Lower lobe of right lung (tissue), 2 donors: ENCODE results near the gene IGF2. TPM values are rescaled to one million over a fixed set of nuclear protein-coding genes. Genes with fewer than 3 reads are reported as not detected.

Source experiments
- ATAC-seq, 2 donors: fragments of 200-7000 bp; cut with Tn5 transposase; one replicate each; pipeline ENCODE4 v1.9.1; 2020 to 2022; ENCODE audit warnings: mild to moderate bottlenecking in 2 of 2, moderate library complexity in 2 of 2
- DNase-seq: peaks from one replicate; pipeline ENCODE4 v3.0.0-alpha.2; 2020
- H3K27ac ChIP-seq: fragments of 200-600 bp; one replicate; pipeline ENCODE4 v1.8.0; 2022
- H3K27me3 ChIP-seq: fragments of 200-600 bp; one replicate; pipeline ENCODE4 v1.8.0; 2022; ENCODE audit warnings: low read depth
- H3K36me3 ChIP-seq: fragments of 200-600 bp; one replicate; pipeline ENCODE4 v1.8.0; 2022; ENCODE audit warnings: mild to moderate bottlenecking
- H3K4me1 ChIP-seq: fragments of 200-600 bp; one replicate; pipeline ENCODE4 v1.8.0; 2022
- H3K4me3 ChIP-seq: fragments of 200-600 bp; one replicate; pipeline ENCODE4 v1.8.0; 2022; ENCODE audit warnings: mild to moderate bottlenecking
- H3K9me3 ChIP-seq: fragments of 200-600 bp; one replicate; pipeline ENCODE4 v1.8.0; 2022
- intact Hi-C: fragments of 100-400 bp; cut with DNase I; formaldehyde crosslinking; loops from one replicate; pipeline ENCODE4 v1.11.0; 2022
- total RNA-seq: library from RNA; stranded (reverse); fragmentation: NEBNext Ultra II Directional; extraction: Animal tissue kit (Norgen Biotek cat#: 25700); gene quantifications from one replicate; pipeline ENCODE4 v1.2.1, GENCODE V29; 2021
- TF ChIP-seq, protein P1 (sequence below): fragments of 200-600 bp; IDR thresholded peaks from one replicate; pipeline ENCODE4 v1.8.0; 2022; ENCODE audit warnings: antibody characterized with exemption, mild to moderate bottlenecking
- donor health status: DM: no; HTN: yes; CAD: no; lungs with severe emphysema.

The IGF2 gene
- total RNA-seq, 1 donor from 2014 or later: 33.9 TPM

- Histone ChIP-seq H3K27me3 (peaks cover 37% of the 10 kb centered on the region), H3K4me3 (no peak overlapping the region), H3K36me3 (no peaks in the 10 kb centered on the region), H3K4me1 (no peaks in the 10 kb centered on the region), H3K9me3 (no peaks in the 10 kb centered on the region), H3K27ac (no peak overlapping the region)
- DNase-seq (no peak), ATAC-seq (no peak)
- intact Hi-C loops: no loop called here
- TF ChIP-seq, protein P1, sequence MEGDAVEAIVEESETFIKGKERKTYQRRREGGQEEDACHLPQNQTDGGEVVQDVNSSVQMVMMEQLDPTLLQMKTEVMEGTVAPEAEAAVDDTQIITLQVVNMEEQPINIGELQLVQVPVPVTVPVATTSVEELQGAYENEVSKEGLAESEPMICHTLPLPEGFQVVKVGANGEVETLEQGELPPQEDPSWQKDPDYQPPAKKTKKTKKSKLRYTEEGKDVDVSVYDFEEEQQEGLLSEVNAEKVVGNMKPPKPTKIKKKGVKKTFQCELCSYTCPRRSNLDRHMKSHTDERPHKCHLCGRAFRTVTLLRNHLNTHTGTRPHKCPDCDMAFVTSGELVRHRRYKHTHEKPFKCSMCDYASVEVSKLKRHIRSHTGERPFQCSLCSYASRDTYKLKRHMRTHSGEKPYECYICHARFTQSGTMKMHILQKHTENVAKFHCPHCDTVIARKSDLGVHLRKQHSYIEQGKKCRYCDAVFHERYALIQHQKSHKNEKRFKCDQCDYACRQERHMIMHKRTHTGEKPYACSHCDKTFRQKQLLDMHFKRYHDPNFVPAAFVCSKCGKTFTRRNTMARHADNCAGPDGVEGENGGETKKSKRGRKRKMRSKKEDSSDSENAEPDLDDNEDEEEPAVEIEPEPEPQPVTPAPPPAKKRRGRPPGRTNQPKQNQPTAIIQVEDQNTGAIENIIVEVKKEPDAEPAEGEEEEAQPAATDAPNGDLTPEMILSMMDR: no peak
Observed at GRCh38 chr11:2182692-2183474, 43.7 kb upstream of the IGF2 start.

DNA sequence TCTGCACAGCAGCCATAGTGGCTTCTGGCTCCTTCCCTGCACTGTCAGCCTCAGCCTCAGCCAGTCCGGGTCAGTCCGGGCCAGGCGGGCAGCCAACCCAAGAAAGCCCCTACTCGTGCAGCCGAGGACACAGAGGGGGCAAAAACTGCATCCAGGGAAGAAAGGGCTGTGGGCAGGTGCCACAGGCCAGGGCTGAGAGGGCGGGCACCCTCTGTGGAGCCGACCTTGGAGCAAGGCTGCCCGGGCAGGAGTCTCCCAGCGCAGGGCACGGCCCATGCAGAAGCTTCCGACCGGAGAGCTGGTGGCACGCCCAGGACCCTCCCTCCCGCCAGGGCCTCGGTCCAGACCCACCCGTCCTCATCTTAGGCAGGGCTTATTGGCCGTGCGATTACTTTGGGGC lies 42.9 kb upstream of the IGF2 start:
- intact Hi-C loops: no loop called here

DNA sequence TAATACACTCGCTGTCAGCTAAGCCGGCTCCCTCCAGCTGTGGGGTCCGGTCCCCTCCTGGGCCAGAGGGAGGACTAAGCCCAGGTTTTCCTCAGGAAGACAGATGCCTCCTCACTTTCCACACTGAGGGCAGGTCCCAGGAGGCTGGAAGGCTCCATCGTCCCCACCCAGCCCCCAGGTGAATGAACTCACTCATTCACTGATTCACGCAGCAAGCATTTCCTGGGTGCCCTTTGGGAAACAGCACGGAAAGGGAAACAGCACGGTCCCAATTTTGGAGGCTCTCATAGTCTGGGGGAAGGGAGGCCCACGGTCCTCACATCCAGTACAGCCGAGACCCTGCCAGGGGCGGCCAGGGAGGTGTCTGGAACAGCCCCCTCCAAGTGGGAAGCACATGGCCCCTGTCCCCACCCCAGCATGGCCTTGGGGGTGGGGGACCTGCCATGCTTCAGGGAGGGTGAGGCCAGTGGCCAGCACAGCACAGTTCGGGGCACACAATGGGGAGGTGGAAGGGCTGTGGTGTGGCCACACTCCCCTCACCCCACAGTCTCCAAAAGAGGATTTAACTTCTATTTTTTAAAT lies 41.7 kb upstream of the IGF2 start:
- Histone ChIP-seq H3K27me3 (peaks cover 30% of the 10 kb centered on the region), H3K4me3 (no peak overlapping the region), H3K9me3 (no peaks in the 10 kb centered on the region), H3K36me3 (no peaks in the 10 kb centered on the region), H3K4me1 (no peaks in the 10 kb centered on the region), H3K27ac (no peak overlapping the region)
- ATAC-seq (no peak), DNase-seq (no peak)
- intact Hi-C loops: no loop called here
- TF ChIP-seq, protein P1: no peak

More for the DNA sequence above, 42.9 kb upstream of the IGF2 start:
- Histone ChIP-seq H3K36me3 (no peaks in the 10 kb centered on the region), H3K27me3 (peaks cover 37% of the 10 kb centered on the region), H3K27ac (no peak overlapping the region), H3K9me3 (no peaks in the 10 kb centered on the region), H3K4me3 (no peak overlapping the region), H3K4me1 (no peaks in the 10 kb centered on the region)
- ATAC-seq (no peak), DNase-seq (no peak)
- TF ChIP-seq, protein P1: no peak

DNA sequence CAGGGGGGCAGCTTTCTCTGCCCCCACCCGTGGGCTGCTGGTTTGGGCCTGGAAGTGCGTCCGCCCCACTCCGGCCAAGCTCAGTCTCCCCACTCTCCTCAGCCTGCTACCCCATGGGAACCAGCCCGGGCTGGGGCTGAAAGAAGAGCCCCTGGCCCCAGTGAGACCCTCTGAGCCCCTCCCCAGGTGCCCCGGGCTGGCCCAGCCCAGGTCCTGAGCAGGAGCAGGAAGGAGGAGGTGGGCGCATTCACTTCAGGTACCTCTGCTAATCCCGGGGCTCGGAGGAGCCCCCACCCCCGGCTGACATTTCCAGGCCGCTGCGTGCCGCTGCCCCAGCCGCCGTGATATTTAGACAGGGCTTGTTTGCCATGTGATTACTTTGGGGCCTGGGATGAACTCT lies 41.2 kb upstream of the IGF2 start:
- no peak for DNase-seq
- H3K4me1 ChIP-seq: no peaks in the 10 kb centered on the region
- peaks cover 25% of the 10 kb centered on the region for H3K27me3 ChIP-seq
- no peaks in the 10 kb centered on the region for H3K36me3 ChIP-seq
- no peak overlapping the region for H3K4me3 ChIP-seq
- H3K27ac ChIP-seq: no peak overlapping the region
- ATAC-seq: no peak
- H3K9me3 ChIP-seq: no peaks in the 10 kb centered on the region
- TF ChIP-seq, protein P1: no peak
- intact Hi-C loops: no loop called here

DNA sequence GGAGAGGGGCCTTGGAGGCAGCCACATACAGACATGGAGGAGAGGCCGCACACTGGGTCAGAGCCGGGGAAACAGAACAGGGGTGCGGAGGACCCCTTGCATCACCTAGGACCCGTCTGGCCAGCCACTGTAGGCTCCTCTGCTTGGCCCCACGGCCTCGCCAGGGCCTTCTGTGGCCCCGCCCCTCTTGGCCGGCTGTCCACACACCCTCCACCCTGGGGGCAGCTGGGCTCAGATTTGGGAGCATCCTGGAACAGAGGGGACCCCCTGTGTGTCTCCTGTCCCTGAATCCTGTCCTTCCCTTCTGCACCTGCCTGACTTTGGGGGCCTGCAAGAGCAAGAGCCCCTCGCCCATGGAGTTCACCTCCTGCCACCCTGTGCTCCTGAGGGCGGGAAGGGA lies 40.3 kb upstream of the IGF2 start:
- TF ChIP-seq, protein P1: no peak
- Histone ChIP-seq H3K4me3 (no peak overlapping the region), H3K27ac (no peak overlapping the region), H3K36me3 (no peaks in the 10 kb centered on the region), H3K4me1 (no peaks in the 10 kb centered on the region), H3K27me3 (peaks cover 20% of the 10 kb centered on the region), H3K9me3 (no peaks in the 10 kb centered on the region)
- no peak for DNase-seq
- intact Hi-C loops: no loop called here
- ATAC-seq: no peak
